GM19238 (cell line): Measurements from ENCODE around the gene EXOC3.
"Not testable (repeated sequence)": the region's sequence is repeated elsewhere in the genome, so short reads cannot be mapped to it uniquely, and the experiment has no call there.

Source experiments
- DNase-seq: peaks from one replicate; pipeline ENCODE4 v3.0.0; 2011; ENCODE audit warnings: low spot score; ENCODE audit not compliant: insufficient read length

Gene EXOC3

DNA sequence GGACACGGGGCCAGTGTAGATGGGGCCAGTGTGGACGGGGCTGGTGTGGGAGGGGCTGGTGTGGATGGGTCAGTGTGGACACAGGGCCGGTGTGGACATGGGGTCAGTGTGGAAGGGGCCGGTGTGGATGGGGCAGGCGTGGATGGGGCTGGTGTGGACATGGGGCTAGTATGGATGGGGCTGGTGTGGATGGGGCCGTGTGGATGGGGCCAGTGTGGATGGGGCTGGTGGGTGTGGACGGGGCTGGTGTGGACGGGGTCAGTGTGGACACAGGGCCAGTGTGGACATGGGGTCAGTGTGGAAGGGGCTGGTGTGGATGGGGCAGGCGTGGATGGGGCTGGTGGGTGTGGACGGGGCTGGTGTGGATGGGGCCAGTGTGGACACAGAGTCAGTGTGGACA is 57.5 kb downstream of the EXOC3 start:
- DNase-seq, result no peak

DNA sequence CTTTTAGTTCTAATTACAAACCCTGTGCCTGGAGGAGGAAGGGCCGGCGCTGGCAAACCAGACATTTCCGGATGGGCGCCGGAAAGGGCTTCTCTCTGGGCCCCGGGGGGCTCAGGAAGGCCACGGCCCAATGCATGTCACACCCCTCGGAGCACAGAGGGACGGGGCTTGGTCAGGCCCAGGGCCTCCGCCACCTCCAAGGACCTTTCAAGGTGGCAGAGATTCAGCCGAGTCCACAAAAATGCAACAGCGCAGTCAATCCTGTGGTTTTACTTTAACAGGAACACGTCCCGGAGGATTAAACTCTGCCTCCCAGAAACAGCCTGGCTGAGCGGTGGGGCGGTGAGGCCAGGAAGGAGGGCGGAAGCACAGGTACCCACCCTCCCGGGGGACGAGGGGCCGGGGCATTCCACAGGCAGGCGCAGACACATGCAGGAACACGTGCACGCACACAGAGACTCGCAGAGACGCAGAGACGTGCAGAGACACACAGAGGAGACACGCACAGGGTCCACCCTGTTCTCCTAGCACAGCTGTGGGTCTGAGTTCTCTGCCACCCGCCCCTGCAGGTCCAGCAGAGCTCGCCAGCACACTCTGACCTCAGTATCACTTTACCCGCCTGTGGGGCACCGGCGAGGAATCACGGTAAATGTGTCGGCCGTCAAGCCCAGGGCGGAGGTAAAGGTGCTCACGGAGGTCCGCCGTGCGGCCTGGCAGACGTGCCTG is 58.3 kb downstream of the EXOC3 start:
- no peak for DNase-seq

DNA sequence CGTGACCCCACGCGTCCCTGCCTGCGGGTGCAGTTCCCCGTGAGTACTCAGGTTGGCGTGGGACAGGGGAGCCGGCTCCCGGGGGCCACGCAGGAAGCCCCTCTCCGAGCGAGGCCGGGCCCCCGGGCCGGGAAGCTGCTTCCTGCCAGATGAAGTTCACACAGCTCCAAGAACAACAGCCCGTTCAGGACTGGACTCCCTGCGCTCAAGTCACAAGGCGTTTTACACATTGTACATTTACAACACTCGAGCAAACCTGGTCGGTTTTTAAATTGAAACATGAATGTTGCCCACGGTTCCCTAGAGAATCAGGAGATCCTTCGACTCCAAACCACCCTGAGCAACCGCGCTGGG is 58.8 kb downstream of the EXOC3 start:
- DNase-seq, result no peak

DNA sequence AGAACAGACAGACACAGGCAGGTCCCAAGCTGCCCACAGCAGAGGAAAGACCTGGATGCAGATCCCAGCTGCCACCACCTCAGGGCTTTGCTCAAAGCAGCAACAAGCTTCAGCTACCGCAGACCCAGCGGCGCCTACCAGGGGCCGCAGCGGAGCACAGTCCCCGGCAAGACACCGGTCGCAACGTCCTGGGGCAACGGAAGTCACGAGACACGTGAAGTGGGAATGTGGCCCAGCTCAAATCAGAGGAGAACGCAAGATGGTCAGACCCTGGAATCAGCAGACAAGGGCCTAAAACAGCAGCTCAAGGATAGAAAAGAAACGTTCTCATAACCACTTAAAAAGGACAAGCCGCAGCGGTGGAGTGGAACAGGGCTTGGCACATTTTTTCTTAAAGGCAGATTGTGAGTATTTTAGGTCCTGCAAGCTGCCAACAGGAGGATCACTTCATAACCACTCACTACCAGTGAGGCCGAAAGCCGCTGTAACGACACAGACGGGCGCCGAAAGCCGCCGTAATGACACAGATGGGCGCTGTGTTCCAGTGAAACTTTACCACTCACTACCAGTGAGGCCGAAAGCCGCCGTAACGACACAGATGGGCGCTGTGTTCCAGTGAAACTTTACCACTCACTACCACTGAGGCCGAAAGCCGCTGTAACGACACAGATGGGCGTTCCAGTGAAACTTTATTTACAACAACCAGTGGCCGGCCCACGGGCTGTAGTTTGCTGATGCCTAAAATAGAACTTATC is 59.5 kb downstream of the EXOC3 start:
- no peak for DNase-seq

DNA sequence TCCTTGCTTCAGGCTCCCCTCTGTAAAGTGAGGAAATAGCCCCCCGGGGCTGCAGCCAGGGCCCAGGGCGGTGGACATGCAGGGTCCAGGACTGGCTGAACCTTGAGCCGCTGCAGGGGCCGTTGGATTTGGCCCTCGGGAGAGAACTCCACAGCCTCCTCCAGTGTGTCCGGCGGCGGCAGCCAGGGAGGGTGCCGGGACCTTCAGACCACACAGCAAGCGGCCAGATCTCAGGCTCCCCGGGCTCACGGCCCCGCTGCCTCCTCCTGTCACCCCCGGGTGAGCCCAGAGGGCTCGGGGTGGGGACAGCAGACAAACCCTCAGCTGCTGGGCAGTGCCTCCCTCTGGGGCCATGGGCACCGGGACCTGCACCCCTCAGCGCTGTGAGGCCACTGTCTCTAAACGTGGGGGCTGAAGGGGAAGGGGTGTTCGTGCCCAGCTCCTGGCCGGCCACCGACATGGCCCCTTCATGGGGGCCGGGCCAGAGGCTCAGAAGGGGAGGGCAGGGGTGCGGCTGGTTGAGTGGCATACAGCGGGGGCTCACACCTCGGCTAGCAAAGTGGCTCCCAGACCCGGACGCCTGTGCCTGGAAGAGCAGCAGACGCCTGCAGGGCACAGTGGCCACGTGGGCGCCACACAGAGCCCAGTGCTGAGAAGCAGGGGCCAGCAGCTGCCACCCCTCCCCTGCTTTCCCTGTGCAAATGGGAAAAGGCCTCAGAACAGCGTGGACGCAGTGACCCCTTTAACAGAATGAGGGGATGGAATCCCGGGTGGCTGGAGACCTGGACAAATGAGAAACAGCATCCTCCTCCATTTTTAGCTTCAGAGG is 61.6 kb downstream of the EXOC3 start:
- no peak for DNase-seq

DNA sequence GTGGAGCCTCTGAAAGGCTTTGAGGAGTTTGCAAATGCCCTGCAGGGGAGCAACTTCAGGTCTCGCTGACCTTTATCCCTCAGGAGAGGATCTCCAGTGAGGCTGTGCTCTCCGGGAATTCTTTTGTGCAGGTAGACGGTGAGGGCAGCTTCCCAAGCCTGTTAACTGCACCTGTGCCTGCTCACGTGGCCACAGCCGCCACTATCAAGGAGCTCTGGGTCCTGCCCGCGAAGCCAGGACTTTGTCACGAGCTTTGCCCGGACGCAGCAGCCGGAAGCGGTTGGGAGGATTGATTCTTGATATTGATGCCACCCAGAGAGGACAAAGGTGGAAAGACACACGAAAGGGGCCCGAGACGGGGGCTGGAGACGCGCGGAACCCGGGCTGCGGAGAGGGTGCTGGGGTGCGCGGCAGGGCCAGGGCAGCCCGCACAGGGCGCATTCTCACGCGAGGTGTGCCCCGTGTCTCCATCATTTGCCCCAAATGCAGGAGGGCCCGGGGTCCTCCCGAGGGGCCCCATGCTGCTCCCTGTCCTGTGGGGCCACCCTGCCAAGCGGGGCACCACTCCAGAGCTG is 63.1 kb downstream of the EXOC3 start:
- DNase-seq, result no peak

DNA sequence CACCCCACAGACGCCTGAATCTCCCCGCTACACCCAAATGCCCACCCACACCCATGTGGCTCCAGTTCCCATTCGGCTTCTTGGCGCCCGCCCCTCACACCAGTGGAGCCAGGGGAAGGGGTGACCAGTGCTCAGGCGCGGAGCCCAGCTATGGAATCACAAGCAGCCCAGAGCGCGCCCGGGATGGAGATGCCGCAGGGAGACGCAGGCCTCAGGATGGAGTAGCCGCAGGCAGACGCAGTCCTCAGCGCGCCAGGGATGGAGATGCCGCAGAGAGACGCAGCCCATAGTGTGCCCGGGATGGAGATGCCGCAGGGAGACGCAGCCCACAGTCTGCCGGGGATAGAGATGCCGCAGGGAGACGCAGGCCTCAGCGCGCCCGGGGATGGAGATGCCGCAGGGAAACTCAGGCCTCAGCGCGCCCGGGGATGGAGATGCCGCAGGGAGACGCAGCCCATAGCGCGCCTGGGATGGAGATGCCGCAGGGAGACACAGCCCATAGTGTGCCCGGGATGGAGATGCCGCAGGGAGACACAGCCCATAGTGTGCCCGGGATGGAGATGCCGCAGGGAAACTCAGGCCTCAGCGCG is 65.1 kb downstream of the EXOC3 start:
- not testable (repeated sequence) for DNase-seq

DNA sequence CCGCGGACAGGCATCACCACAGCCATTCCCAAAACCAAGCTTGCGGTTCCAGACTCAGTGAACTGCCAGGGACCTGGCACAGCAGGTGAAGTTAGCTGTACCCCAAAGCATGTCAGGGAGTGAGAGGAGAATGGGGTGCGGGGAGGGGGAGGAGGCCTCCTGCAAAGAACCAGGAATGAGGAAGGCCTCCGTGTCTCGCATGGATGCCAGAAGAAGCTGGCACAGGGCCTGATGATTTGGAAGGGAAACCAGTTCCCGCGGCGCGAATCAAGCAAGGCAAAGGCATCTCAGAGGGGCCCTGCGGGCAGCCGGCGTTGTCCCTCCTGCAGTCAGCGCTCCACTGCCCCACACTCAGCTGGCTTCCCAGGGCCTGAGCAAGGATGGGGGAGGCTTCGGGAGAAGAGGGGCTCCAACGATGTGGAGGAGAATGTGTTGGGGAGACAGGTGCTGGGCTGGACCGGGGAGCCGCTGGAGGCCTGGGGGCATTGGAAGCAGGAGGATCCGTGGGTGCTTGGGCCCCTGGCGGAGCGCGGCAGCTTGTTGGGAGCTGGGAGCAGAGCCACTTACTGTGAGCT is 66.7 kb downstream of the EXOC3 start:
- DNase-seq, result no peak

DNA sequence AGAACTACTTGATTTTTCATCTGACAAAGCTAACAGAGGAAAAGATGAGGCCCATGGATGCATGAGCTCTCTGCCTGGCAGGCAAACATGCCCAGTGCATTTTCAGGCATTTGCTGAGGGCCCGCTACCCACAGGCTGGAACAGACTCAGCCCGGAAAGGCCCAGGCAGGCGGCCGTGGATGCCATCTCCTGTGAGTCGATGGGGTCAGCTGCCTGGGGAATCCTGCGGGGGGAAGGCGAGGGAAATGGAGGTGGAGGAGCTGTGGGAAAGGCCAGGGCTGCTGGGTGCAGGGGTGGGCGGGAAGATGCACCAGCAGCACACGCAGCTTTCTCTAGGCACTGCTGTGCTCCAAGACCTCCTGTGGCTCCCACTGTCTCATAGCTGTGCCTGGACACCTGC is 67.5 kb downstream of the EXOC3 start:
- no peak for DNase-seq

DNA sequence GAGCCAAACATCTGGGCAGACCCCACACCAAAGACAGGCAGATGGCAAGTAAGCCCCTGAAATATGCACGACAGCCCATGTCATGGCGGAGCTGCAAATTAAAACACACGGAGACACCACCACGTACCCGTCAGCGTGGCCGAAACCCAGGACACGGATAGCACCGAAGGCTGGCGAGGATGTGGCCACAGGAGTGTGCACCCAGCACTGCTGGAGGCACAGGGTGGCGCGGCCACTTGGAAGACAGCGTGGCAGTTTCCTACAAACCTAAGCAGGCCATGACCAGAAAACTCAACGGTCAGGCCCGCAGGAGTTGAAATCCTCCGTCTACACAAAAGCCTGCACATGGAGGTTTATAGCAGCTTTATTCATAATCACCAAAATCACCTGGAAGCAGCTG is 68.5 kb downstream of the EXOC3 start:
- DNase-seq, result no peak

DNA sequence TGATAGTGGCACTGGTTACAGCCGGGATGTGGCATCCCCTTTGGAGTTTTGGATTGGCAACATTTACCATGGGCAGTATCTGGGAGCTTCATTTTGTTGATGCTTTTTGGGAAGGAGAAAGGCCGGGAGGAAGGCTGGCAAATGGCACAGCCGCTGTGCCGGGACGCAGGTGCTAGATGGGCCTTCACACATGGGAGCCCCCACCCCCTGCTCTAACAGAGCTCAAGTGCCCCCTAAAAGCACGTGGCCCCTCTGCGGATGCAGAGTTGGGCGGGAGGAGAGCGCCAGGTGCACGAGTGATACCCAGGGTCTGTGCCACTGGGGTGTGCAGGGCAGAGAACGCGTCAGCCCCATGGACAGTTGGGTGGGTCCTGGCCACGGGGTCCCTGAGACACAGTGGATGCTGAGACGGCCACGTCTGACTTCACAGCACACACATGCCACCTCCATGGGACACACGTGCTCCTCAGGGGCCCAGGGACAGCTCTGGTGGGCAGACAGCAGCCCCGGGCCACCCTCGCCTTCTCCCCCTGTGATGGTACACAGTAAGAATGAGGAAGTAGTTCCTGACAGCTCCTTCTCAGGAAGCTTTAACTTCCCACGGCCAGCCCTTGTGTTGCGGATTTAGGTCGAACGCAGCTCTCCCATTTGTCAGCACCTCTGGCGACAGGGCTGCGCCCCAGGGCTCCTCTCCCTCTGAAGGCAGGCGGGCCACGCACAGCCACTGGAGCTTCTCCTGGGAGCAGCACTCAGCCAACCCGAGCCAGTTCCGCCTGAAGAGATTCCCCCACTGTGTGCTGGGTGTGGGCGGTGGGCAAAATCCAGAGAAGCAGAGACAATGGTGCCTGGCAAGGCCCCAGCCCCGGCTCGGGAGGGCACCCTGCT is 70.5 kb downstream of the EXOC3 start:
- DNase-seq, result no peak

DNA sequence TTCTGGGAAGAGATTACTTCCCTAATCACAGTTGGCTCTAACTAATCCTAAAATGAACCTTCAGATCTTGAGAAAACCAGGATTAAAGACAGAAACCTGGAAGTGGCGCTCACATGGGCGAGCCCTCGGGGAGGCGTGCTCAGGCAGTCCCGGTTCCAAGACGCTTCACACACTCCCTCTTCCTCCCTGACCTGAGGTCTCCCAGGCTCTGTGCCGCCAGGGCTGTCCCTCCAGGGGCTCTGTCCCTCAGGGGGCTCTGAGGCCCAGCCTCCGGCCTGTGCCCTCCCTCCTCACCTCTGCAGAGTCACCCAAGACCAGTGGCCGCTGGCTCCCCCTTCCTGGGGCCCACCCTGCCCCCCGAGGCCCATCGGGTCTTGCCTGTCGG is 71.1 kb downstream of the EXOC3 start:
- DNase-seq, result no peak

DNA sequence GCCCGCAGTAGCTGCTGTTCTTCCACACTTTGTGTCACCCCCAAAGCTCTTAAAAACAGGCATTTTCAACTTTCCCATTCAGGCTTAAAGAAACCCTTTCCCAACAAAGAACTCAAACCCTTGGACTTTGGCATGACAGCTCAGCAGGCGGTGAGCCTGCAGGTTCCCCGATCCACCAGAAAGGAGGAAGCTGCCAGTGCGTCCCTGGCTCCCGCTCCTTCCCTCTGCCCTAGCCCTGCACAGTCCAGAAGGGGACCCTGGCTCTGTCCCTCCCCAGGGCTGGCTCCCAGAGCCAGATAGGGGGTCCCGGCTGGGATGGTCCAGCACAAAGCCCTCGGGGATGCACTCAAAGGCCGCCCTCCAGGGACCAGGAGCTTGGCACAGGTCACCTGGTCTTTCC is 71.7 kb downstream of the EXOC3 start:
- DNase-seq, result no peak

DNA sequence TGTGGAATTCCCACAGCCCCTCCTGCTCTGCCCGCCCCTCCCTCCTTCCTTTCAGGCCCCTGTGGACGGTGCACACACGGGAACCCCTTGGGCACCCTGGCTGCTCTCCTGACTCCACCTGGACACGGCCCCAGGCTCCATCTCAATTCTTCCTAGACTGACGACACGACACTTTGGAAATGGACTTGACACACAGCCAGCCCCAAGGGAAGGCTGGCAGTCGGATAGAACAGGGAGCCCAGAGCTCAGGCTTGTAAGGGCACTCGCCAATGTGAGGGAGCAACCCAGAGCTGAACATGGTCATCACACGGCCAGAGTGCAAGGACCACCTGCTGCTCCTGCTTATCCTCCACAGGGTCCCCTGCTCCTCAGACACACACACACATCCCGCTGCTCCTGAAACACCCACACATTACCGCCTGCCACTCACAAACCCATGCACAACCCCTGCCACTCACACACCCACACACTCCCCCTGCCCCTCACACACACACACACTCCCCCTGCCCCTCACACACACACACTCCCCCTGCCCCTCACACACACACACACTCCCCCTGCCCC is 72.4 kb downstream of the EXOC3 start:
- DNase-seq, result no peak

DNA sequence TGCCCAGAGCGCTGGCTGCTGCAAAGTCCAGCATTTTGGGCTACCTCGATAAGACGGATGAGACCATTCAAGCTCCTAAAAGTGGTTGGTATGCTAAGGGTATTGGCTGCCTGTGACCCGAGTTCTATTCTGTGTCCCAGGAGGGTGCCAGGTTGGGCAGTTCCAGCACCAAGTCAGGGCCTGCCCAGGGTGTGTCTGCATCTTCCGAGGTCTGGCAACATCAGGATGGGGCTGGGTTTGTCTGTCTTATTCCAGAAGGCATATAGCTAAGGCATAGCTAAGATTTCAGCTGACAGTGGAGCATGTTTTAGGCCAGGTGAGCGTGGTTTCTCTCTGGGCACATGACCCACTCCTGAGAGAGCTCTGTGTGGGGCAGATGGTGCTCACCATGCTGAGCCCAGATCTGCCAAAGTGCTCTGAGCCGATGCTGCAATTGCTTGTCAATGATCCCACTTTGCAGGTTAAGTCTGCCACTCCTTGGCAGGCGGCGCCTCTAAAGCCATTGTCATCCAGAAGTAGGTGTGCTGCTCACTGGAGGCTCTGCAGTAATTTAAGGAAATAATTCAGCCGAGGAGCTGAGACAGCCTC is 73.5 kb downstream of the EXOC3 start:
- no peak for DNase-seq
